Measurements from ENCODE around the gene EEFSEC.
A peak's percentile ranks its signal among the peaks of the same experiment; 100 is the strongest.

Gene EEFSEC

GRCh38 chr3:128367221-128367620 is 213.9 kb downstream of the EEFSEC start:
- DNase-seq (ENCODE audit: low spot score) = no peak
- no peak for TF ChIP-seq CTCF (conservative IDR thresholded peaks at IDR 0.05; ENCODE audit: low read depth)
- ChIA-PET CTCF (no interaction called here), POLR2A (ENCODE audit: low non-redundant PET) (no interaction called here)
- no peak overlapping the region; the same call in 1 of the 2 replicates for H3K27ac ChIP-seq

GRCh38 chr3:128367761-128368160 is 214.5 kb downstream of the EEFSEC start:
- CTCF ChIA-PET = interaction anchor here (0.7 kb wide), 1 partner anchor 15 kb away, joined by 7 read pairs; no protein-coding TSS in a partner anchor
- TF ChIP-seq CTCF (conservative IDR thresholded peaks at IDR 0.05; ENCODE audit: low read depth) = no peak
- POLR2A ChIA-PET (ENCODE audit: low non-redundant PET) = no interaction called here
- DNase-seq (ENCODE audit: low spot score) = no peak
- peak overlapping the region; percentile 18; the same call in 1 of the 2 replicates for H3K27ac ChIP-seq

GRCh38 chr3:128368626-128369025 is 215.3 kb downstream of the EEFSEC start:
- POLR2A ChIA-PET (ENCODE audit: low non-redundant PET) = no interaction called here
- no peak overlapping the region for H3K27ac ChIP-seq
- DNase-seq (ENCODE audit: low spot score) = no peak
- CTCF ChIA-PET = interaction anchor here (0.7 kb wide), 1 partner anchor 14 kb away, joined by 7 read pairs; no protein-coding TSS in a partner anchor
- TF ChIP-seq CTCF (conservative IDR thresholded peaks at IDR 0.05; ENCODE audit: low read depth) = no peak

GRCh38 chr3:128369121-128369703 is 215.9 kb downstream of the EEFSEC start:
- TF ChIP-seq CTCF (conservative IDR thresholded peaks at IDR 0.05; ENCODE audit: low read depth) = no peak
- POLR2A ChIA-PET (ENCODE audit: low non-redundant PET) = no interaction called here
- CTCF ChIA-PET = no interaction called here
- no peak for DNase-seq (ENCODE audit: low spot score)
- no peak overlapping the region for H3K27ac ChIP-seq

- no peak overlapping the region for H3K27ac ChIP-seq
- DNase-seq (ENCODE audit: low spot score) = no peak
- POLR2A ChIA-PET (ENCODE audit: low non-redundant PET) = no interaction called here
Observed at GRCh38 chr3:128369881-128370642, 216.8 kb downstream of the EEFSEC start.

GRCh38 chr3:128372281-128372680 is 219.0 kb downstream of the EEFSEC start:
- CTCF ChIA-PET = no interaction called here
- no peak overlapping the region for H3K27ac ChIP-seq
- TF ChIP-seq CTCF (conservative IDR thresholded peaks at IDR 0.05; ENCODE audit: low read depth) = no peak
- no peak for DNase-seq (ENCODE audit: low spot score)
- POLR2A ChIA-PET (ENCODE audit: low non-redundant PET) = no interaction called here

More at GRCh38 chr3:128369881-128370642, 216.8 kb downstream of the EEFSEC start:
- CTCF ChIA-PET = no interaction called here
- TF ChIP-seq CTCF (conservative IDR thresholded peaks at IDR 0.05; ENCODE audit: low read depth) = no peak

Data from RWPE1 (cell line).